DOHH2 (cell line): ENCODE data around the gene LSR.

Source experiments
- H3F3A ChIP-seq: fragments of 200-600 bp; sonication (generic), shearing (Covaris generic); 2 replicates; pipeline ENCODE4 v1.6.0; 2016; ENCODE audit warnings: antibody characterized with exemption, mild to moderate bottlenecking; ENCODE audit not compliant: control insufficient read depth, insufficient read depth
- H3K27ac ChIP-seq: fragments of 200-600 bp; sonication (generic); 2 replicates; pipeline ENCODE4 v1.5.1; 2014; ENCODE audit warnings: low read depth, mild to moderate bottlenecking, low read length, moderate library complexity
- H3K27me3 ChIP-seq: fragments of 200-600 bp; sonication (generic); 2 replicates; pipeline ENCODE4 v1.6.1; 2014; ENCODE audit warnings: mild to moderate bottlenecking, low read length, mixed read lengths; ENCODE audit not compliant: control insufficient read depth
- H3K36me3 ChIP-seq: fragments of 200-600 bp; sonication (generic); 2 replicates; pipeline ENCODE4 v1.6.1; 2014; ENCODE audit warnings: mild to moderate bottlenecking, low read length, moderate library complexity, mixed read lengths; ENCODE audit not compliant: control insufficient read depth
- H3K4me1 ChIP-seq: fragments of 200-600 bp; sonication (generic); 2 replicates; pipeline ENCODE4 v1.6.1; 2014; ENCODE audit warnings: mild to moderate bottlenecking, low read length, mixed read lengths; ENCODE audit not compliant: control insufficient read depth
- H3K4me2 ChIP-seq: fragments of 200-600 bp; sonication (generic); 2 replicates; pipeline ENCODE4 v1.6.0; 2014; ENCODE audit warnings: mild to moderate bottlenecking, low read length, moderate library complexity
- H3K4me3 ChIP-seq: fragments of 200-600 bp; sonication (generic); 2 replicates; pipeline ENCODE4 v1.5.1; 2014; ENCODE audit warnings: mild to moderate bottlenecking, low read length, mixed read lengths
- H3K79me2 ChIP-seq: fragments of 200-600 bp; sonication (generic); 2 replicates; pipeline ENCODE4 v1.6.1; 2014; ENCODE audit warnings: mild to moderate bottlenecking, low read length, mixed read lengths; ENCODE audit not compliant: control insufficient read depth
- H3K9me2 ChIP-seq: fragments of 200-600 bp; sonication (generic); replicated peaks from 2 replicates; pipeline ENCODE4 v1.6.1; 2014; ENCODE audit warnings: mild to moderate bottlenecking, low read length, mixed read lengths; ENCODE audit not compliant: control insufficient read depth
- H3K9me3 ChIP-seq: fragments of 200-600 bp; sonication (generic); 2 replicates; pipeline ENCODE4 v1.6.1; 2014; ENCODE audit warnings: antibody characterized with exemption, low read length, mixed read lengths; ENCODE audit not compliant: control insufficient read depth, insufficient read depth
- H4K20me1 ChIP-seq: fragments of 200-600 bp; sonication (generic); 2 replicates; pipeline ENCODE4 v1.6.0; 2014; ENCODE audit warnings: low read depth, mild to moderate bottlenecking, antibody characterized with exemption, low read length, moderate library complexity; ENCODE audit not compliant: control insufficient read depth, insufficient read depth
- CTCF ChIP-seq: fragments of 200-600 bp; sonication (generic); IDR thresholded peaks from one replicate; pipeline ENCODE4 v1.5.1; 2014; ENCODE audit warnings: antibody characterized with exemption, mild to moderate bottlenecking, low read depth, low read length; ENCODE audit not compliant: poor library complexity, severe bottlenecking
- EZH2phosphoT487 ChIP-seq: fragments of 200-600 bp; sonication (generic); IDR thresholded peaks from 2 replicates; pipeline ENCODE4 v1.6.1; 2017; ENCODE audit warnings: borderline replicate concordance, mild to moderate bottlenecking, antibody characterized with exemption, low read length, moderate library complexity, mixed read lengths

The LSR gene

GRCh38 chr19:35316560-35316959, 67.8 kb downstream of the LSR start:
- TF ChIP-seq EZH2phosphoT487: no peak
- no peak for TF ChIP-seq CTCF
- peaks cover 33% of the 10 kb centered on the region for H3F3A ChIP-seq
- H3K27ac ChIP-seq: peak overlapping the region; percentile 98
- H3K4me3 ChIP-seq: peak overlapping the region; percentile 64
- peak overlapping the region; percentile 86 for H3K4me2 ChIP-seq
- H4K20me1 ChIP-seq: no peaks in the 10 kb centered on the region
- H3K79me2 ChIP-seq: no peaks in the 10 kb centered on the region
- H3K36me3 ChIP-seq: no peaks in the 10 kb centered on the region; the same call in 1 of the 2 replicates
- H3K27me3 ChIP-seq: no peaks in the 10 kb centered on the region
- H3K4me1 ChIP-seq: peaks cover 100% of the 10 kb centered on the region
- no peaks in the 10 kb centered on the region for H3K9me2 ChIP-seq
- H3K9me3 ChIP-seq: no peaks in the 10 kb centered on the region
